ENCODE measurements around the gene LPCAT3. TPM values are rescaled to one million over a fixed set of nuclear protein-coding genes. Genes with fewer than 3 reads are reported as not detected.
A peak's percentile ranks its signal among the peaks of the same experiment; 100 is the strongest.

LPCAT3 gene
- total and polyA plus RNA-seq, 2 of the 4 experiments (the other 2 are of a cell fraction) = 7.0 to 18.6 TPM

GRCh38 chr12:6959805-6960592 lies 58.3 kb downstream of the LPCAT3 start (continued):
- no peak for TF ChIP-seq RAD21 (IDR thresholded peaks at IDR 0.05; ENCODE audit: low read length)

- no peaks in the 10 kb centered on the region for H3K79me1 ChIP-seq (ENCODE audit: low read depth in 1 of 2, low read length in 2 of 2)
- no peak overlapping the region for H2BK15ac ChIP-seq (ENCODE audit: low read depth, low read length)
- H2AK5ac ChIP-seq (ENCODE audit: low read depth, low read length) = no peak overlapping the region
- H4K8ac ChIP-seq (ENCODE audit: low read depth in 2 of 2, low read length in 2 of 2) = no peak overlapping the region
- no peak overlapping the region for H3K4me3 ChIP-seq (ENCODE audit: insufficient read depth, low read depth, low read length)
- TF ChIP-seq BHLHE40 (IDR thresholded peaks at IDR 0.05; ENCODE audit: low read depth, low read length) (no peak), SMC3 (IDR thresholded peaks at IDR 0.05; ENCODE audit: low read depth, low read length) (no peak), RAD21 (IDR thresholded peaks at IDR 0.05; ENCODE audit: low read length) (no peak), MAZ (IDR thresholded peaks at IDR 0.05; ENCODE audit: borderline replicate concordance, low read depth, low read length) (no peak), MAFK (IDR thresholded peaks at IDR 0.05; ENCODE audit: low read depth, low read length) (no peak), POLR2A (IDR thresholded peaks at IDR 0.05; ENCODE audit: low read depth, low read length) (no peak), USF2 (IDR thresholded peaks at IDR 0.05; ENCODE audit: low read depth, low read length) (no peak), CEBPB (IDR thresholded peaks at IDR 0.05; ENCODE audit: low read depth, low read length) (no peak)
- H2BK120ac ChIP-seq (ENCODE audit: low read depth, low read length) = no peak overlapping the region
- peaks cover 5% of the 10 kb centered on the region; the same call in 1 of the 2 replicates for H3K4me1 ChIP-seq (ENCODE audit: control insufficient read depth, insufficient read depth, low read length)
- no peak overlapping the region for H4K91ac ChIP-seq (ENCODE audit: insufficient read depth, low read depth, low read length)
- no peak overlapping the region for H3K23ac ChIP-seq (ENCODE audit: low read depth, low read length)
- H3K9me1 ChIP-seq (ENCODE audit: insufficient read depth, low read length) = no peaks in the 10 kb centered on the region
- in situ Hi-C loops (cut with MboI; ENCODE audit: low sequenced_read_pairs) = no loop called here
- peak overlapping the region; percentile 55 for H2AK9ac ChIP-seq (replicated peaks; ENCODE audit: low read depth, low read length, poor library complexity)
- dilution Hi-C loops (cut with HindIII; ENCODE audit: low sequenced_read_pairs, unreplicated experiment) = no loop called here
- ChIA-PET POLR2A (ENCODE audit: unreplicated experiment) (no interaction called here), CTCF (no interaction called here)
- no peak for ATAC-seq (ENCODE audit: low read depth)
- no peaks in the 10 kb centered on the region for H3K9me3 ChIP-seq (ENCODE audit: control insufficient read depth, insufficient read depth, low read length)
- intact Hi-C loops (cut with micrococcal nuclease) = no loop called here
- H3K56ac ChIP-seq (ENCODE audit: extremely low read depth, insufficient read depth, low read length) = no peak overlapping the region
- H2BK20ac ChIP-seq (ENCODE audit: low read depth, low read length) = no peak overlapping the region
- H3K27ac ChIP-seq (ENCODE audit: insufficient read depth, low read length) = no peak overlapping the region
- no peak overlapping the region for H2BK5ac ChIP-seq (ENCODE audit: low read depth, low read length, poor library complexity, severe bottlenecking)
- H2AFZ ChIP-seq (replicated peaks; ENCODE audit: low read length, poor library complexity) = peak overlapping the region; percentile 51
- H3K4me2 ChIP-seq (ENCODE audit: low read depth, low read length) = no peak overlapping the region
- H3K9ac ChIP-seq (ENCODE audit: low read depth, low read length) = no peak overlapping the region
- 63% methylated on average over 2 of the region's 24 CpGs; no CpG with 5 or more reads in 1 of the 2 experiments for WGBS, 2 experiments (ENCODE audit: extremely low coverage in 2 of 2, insufficient read length in 1 of 2)
- no peaks in the 10 kb centered on the region; the same call in 1 of the 2 replicates for H3K36me3 ChIP-seq (ENCODE audit: control insufficient read depth, insufficient read depth, low read length)
- BruUV-seq (replicated peaks) = no TSS peak
- no peak overlapping the region for H4K5ac ChIP-seq (ENCODE audit: low read depth, low read length)
- H3K27me3 ChIP-seq (ENCODE audit: control insufficient read depth, insufficient read depth, low read length) = no peaks in the 10 kb centered on the region
- H3K18ac ChIP-seq (ENCODE audit: low read depth, low read length) = no peak overlapping the region
- no peak overlapping the region for H3K4ac ChIP-seq (ENCODE audit: low read depth, low read length)
- no peak for DNase-seq
- H4K20me1 ChIP-seq (ENCODE audit: insufficient read depth, low read length) = no peaks in the 10 kb centered on the region
- no peak overlapping the region for H3K14ac ChIP-seq (replicated peaks; ENCODE audit: low read depth, low read length)
Measured at GRCh38 chr12:6959058-6959804, 59.0 kb downstream of the LPCAT3 start.

Measured in IMR-90 (cell line).